SK-MEL-5 (cell line): Measurements from ENCODE around the gene SECISBP2L. TPM values are rescaled to one million over a fixed set of nuclear protein-coding genes. Genes with fewer than 3 reads are reported as not detected.
A peak's percentile ranks its signal among the peaks of the same experiment; 100 is the strongest.

Source experiments
- DNase-seq: peaks from one replicate; pipeline ENCODE4 v3.0.0-alpha.2; 2016; ENCODE audit warnings: low read depth, low spot score
- in situ Hi-C: cut with HindIII; loops from 2 replicates; pipeline ENCODE4 v1.10.0; 2016; ENCODE audit warnings: low sequenced_read_pairs, high pct_unique_total_duplicates, low pct_unique_long_range_greater_than_20kb
- small RNA-seq, 2 experiments: library from RNA; depleted of rRNA; stranded (forward); fragments of <200 nt; gene quantifications; one replicate each; pipeline ENCODE3, GENCODE V24; 2014
- total RNA-seq: library from RNA; depleted of rRNA; stranded (reverse); fragments of >200 nt; shearing (Covaris generic); gene quantifications from 2 replicates; pipeline ENCODE4 v1.2.3, GENCODE V29; 2014; rRNA removed

The SECISBP2L gene
- total RNA-seq, 1 experiment from 2014 or later: 36.4 TPM

DNA sequence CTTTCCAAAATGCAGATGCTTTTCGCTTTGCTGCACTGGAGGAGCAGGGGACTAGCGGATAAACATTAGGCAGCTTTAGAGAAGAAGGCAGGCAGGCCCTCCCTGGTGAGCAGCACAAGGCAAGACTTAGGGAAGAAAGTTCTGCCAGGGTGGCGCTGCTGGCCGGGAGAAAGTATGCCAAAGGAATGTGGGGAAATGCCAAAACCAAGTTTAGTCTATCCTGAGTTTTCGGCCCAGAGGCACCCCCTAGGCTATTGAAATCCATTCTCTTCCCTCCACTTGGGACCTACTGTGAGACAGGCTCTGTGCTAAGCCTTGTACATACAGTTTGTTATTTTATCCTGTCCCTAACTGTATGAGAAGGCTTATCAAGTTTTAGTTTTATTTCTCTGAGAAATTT is 91.7 kb downstream of the SECISBP2L start:
- in situ Hi-C loops: no loop called here
- peak; percentile 47 for DNase-seq

DNA sequence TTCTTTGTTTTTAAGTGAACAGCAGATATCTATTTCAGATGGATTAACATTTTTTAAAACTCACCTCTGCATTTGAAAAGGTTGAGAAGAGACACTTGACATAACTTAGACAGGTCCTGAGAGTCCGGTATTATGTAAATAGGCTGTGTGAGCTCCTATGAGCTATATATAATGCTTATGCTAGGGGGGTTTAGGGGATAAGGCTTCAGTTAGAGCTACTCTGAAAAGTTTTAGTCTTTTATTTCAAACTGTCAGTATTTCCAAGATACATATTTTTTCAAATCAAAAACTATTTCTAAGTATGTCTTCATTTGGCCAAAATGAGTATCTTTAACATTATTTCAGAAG is 99.4 kb downstream of the SECISBP2L start:
- in situ Hi-C loops: loop anchor here (10.0 kb wide), 1 partner anchor 72 kb away; the partner anchor contains the start of gene EID1
- no peak for DNase-seq

DNA sequence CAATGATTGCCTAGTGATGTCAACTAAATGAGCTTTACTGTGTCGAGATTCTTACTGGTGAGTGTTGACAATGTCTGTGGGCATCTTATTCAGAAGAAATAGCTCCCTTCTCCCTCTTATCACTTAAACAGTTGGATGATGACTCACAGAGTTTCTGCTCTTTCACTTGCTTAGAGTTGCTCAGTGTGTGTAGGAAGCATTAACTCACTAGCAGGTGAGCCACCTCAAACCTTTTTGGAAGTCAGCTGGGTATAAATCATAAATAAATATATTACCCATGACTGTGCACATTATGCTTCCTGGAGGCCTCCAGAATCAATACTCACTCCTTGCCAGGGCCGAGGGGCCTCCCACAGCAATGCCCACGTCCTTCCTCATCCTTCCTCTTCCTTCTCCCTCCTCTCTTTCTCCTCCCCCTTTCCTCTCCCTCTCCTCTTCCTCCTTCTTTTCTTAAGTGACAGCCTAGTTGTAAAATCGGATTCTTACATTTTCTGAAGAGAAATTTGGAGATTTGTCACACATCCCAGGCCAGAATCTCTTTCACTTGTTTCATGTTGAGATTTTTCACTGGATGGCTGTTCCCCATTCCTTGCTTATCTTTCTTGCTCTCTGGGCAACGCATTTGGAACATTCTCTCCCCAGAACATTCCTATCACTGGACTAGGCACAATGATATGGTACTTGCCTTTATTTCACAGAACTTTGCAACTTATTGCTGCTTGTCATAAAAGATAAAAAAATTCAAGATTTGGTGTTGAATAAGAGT is 100.0 kb downstream of the SECISBP2L start:
- peak; percentile 29 for DNase-seq
- in situ Hi-C loops: loop anchor here (10.0 kb wide), 1 partner anchor 71 kb away; the partner anchor contains the start of gene EID1

DNA sequence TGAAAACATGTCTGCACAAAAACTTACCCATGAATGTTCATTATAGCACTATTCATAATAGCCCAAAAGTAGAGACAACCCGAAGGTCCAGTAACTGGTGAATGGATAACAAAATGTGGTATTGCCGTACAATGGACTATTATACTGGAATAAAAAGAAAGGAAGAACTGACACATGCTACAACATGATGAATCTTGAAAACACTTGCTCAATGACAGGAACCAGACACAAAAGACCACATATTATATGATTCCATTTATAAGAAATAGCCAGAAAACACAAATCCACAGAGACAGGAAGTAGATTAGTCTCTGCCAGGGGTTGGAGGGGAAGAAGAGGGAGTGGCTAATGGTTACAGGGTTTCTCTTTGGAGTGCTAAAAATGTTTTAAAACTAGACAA is 100.9 kb downstream of the SECISBP2L start:
- in situ Hi-C loops: loop anchor here (10.0 kb wide), 1 partner anchor 71 kb away; the partner anchor contains the start of gene EID1
- peak; percentile 50 for DNase-seq

DNA sequence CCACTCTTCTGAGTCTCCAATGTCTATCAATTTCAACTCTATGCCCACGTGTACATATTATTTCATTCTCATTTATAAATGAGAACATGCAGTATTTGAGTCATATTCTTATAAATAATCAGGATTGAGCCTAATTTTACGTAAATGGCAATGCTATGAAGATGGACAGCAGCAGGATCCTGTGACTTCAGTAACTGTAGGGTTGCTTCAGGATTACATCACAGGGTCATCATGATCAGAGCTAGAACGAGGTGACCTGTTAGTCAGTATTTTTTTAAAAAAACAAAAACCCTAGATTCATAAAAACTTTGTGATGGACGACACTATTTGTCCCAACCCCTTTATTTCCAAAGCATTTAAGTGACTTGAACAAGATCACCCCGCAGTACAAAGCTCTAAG is 104.3 kb downstream of the SECISBP2L start:
- DNase-seq: no peak
- in situ Hi-C loops: loop anchor here (10.0 kb wide), 1 partner anchor 67 kb away; the partner anchor contains the start of gene EID1

DNA sequence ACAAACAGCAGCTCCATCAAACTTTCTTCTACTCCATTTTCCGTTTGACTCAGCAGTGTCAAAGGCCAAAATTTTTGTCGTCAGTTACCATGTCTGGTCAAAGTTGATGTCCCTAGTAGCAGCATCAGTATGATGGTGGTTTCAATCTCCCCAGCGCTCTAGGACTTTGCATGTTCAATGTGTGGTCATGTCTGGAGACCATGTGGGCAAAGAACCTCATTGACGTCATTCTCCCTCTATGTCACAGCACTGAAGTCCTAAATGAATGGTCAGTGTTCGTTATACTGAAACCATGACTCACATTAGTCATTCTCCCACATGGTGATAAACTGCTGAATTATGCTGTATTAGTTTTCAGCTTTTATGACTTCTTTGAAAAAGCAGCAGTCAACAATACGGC is 105.7 kb downstream of the SECISBP2L start:
- in situ Hi-C loops: loop anchor here (10.0 kb wide), 1 partner anchor 66 kb away; the partner anchor contains the start of gene EID1
- peak; percentile 88 for DNase-seq

DNA sequence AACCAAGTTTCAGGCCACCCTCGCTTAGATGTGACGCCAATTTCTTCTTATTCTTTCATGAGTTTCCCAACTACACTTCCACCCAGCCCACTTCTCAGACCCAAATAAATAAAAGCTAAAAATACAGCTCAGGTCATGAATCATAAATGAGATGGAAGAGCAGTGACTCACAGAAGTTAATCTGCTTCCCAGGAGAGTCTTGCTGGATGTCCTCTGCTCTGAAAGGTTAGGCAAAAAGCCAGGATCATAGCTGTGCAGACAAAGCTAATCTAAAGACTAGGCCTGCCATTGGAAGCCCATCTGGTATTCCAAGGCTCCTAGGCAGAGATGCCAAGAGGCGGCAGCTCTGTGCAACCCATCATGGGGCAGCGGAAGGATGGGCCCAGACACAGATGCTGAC is 106.6 kb downstream of the SECISBP2L start:
- DNase-seq: no peak
- in situ Hi-C loops: loop anchor here (10.0 kb wide), 1 partner anchor 65 kb away; the partner anchor contains the start of gene EID1

Small RNA genes lying within 50 kb of the gene (small RNA-seq; reads per million reads assigned to genes)
- 0 reads per million in 2 experiments for gene RF00019

Other genes with a start within 250 kb of the SECISBP2L start
- 6.4 and 9.6 TPM in 2 replicates for gene CEP152, start 235.4 kb downstream of the SECISBP2L start, total RNA-seq
- gene EID1, start 168.3 kb downstream of the SECISBP2L start, total RNA-seq: 154 and 171 TPM in 2 replicates
- gene SHC4, start 82.5 kb downstream of the SECISBP2L start, total RNA-seq: 20.9 and 21.3 TPM in 2 replicates
- gene COPS2, start 109.2 kb upstream of the SECISBP2L start, total RNA-seq: 83.3 and 88.8 TPM in 2 replicates
- gene GALK2, start 123.8 kb upstream of the SECISBP2L start, total RNA-seq: 60.9 and 62.4 TPM in 2 replicates